ENCODE measurements around the gene GRHPR. TPM values are rescaled to one million over a fixed set of nuclear protein-coding genes. Genes with fewer than 3 reads are reported as not detected.
"Not testable (repeated sequence)": the region's sequence is repeated elsewhere in the genome, so short reads cannot be mapped to it uniquely, and the experiment has no call there.

GRHPR gene
- total and polyA plus RNA-seq, 2 experiments from 2014 or later = 252 to 376 TPM

DNA sequence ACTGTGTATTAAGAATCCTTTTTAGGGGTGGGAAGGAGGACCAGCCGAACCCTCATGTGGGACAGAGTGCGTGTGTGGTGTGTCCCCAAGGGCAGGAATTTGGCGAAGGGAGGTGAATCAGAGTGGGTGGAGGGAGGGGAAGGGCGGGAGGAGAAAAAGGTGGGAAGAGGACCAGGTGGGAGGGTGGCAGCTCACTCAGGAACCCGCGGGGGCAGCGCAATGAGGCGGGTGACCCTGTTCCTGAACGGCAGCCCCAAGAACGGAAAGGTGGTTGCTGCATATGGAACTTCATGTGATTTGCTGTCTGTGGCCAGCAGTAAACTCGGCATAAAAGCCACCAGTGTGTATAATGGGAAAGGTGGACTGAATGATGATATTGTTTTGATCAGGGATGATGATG is 54.4 kb downstream of the GRHPR start:
- DNase-seq (ENCODE audit: low read depth in 1 of 2, low spot score in 1 of 2) = no peak
- Histone ChIP-seq H3K9me3 (ENCODE audit: low read depth) (no peaks in the 10 kb centered on the region), H3K4me3 (no peak overlapping the region)

DNA sequence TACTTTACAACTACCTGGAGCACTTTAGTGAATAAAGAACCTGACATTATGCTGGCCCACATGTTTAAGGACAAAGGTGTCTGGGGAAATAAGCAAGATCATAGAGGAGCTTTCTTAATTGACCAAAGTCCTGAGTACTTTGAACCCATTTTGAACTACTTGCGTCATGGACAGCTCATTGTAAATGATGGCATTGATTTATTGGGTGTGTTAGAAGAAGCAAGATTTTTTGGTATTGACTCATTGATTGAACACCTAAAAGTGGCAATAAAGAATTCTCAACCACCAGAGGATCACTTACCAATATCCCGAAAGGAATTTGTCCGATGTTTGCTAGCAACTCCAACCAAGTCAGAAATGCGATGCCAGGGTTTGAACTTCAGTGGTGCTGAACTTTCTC is 54.9 kb downstream of the GRHPR start:
- H3K4me1 ChIP-seq (ENCODE audit: low read depth) = not testable (repeated sequence)

More for the DNA sequence above, 54.4 kb downstream of the GRHPR start:
- TF ChIP-seq, protein P1, sequence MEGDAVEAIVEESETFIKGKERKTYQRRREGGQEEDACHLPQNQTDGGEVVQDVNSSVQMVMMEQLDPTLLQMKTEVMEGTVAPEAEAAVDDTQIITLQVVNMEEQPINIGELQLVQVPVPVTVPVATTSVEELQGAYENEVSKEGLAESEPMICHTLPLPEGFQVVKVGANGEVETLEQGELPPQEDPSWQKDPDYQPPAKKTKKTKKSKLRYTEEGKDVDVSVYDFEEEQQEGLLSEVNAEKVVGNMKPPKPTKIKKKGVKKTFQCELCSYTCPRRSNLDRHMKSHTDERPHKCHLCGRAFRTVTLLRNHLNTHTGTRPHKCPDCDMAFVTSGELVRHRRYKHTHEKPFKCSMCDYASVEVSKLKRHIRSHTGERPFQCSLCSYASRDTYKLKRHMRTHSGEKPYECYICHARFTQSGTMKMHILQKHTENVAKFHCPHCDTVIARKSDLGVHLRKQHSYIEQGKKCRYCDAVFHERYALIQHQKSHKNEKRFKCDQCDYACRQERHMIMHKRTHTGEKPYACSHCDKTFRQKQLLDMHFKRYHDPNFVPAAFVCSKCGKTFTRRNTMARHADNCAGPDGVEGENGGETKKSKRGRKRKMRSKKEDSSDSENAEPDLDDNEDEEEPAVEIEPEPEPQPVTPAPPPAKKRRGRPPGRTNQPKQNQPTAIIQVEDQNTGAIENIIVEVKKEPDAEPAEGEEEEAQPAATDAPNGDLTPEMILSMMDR (IDR thresholded peaks at IDR 0.05; ENCODE audit: low read depth, low read length) = no peak
- Histone ChIP-seq H3K36me3 (no peaks in the 10 kb centered on the region), H3K27me3 (no peaks in the 10 kb centered on the region), H3K27ac (no peak overlapping the region), H3K4me1 (ENCODE audit: low read depth) (peaks cover 8% of the 10 kb centered on the region)

DNA sequence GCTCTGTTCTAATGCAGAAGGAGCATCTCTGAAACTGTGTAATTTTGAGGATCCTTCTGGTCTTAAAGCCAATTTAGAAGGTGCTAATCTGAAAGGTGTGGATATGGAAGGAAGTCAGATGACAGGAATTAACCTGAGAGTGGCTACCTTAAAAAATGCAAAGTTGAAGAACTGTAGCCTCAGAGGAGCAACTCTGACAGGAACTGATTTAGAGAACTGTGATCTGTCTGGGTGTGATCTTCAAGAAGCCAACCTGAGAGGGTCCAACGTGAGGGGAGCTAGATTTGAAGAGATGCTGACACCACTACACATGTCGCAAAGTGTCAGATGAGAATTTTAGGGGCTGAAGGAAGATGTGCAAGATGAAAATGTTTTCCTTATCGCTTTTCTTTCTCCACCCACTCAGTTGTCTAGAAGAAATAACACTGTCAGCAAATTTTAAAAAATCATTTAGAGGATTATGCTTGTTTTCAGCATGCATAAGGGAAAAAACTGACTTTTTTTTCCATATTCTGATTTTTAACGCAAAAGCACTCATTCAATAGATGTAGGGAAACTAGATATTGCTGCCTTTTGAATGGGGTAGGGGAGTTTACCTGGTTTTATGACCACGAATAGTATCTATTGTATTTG is 55.6 kb downstream of the GRHPR start:
- H3K36me3 ChIP-seq; H3K4me3 ChIP-seq; H3K9me3 ChIP-seq (ENCODE audit: low read depth); H3K27ac ChIP-seq; H3K27me3 ChIP-seq; DNase-seq (ENCODE audit: low read depth in 1 of 2, low spot score in 1 of 2); H3K4me1 ChIP-seq (ENCODE audit: low read depth): not testable (repeated sequence)

More for the DNA sequence above, 54.9 kb downstream of the GRHPR start:
- not testable (repeated sequence) for DNase-seq (ENCODE audit: low read depth in 1 of 2, low spot score in 1 of 2); H3K4me3 ChIP-seq; H3K27ac ChIP-seq; H3K36me3 ChIP-seq; H3K27me3 ChIP-seq; H3K9me3 ChIP-seq (ENCODE audit: low read depth)

DNA sequence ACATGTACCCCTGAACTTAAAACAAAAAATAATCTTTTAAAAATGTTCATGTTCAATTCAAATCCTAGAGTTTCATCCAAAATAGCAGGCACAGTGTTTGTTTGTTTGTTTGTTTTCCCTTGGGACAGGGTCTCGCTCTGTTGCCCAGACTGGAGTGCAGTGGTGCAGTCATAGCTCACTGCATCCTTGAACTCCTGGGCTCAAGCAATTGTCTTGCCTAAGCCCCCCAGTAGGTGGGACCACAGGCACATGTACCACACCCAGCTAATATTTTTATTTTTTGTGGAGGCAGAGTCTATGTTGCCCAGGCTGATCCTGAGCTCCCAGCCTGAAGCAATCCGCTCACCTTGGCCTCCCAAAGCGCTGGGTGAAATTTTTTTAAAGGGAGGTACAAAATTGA is 58.3 kb downstream of the GRHPR start:
- H3K27me3 ChIP-seq = no peaks in the 10 kb centered on the region
- no peaks in the 10 kb centered on the region for H3K9me3 ChIP-seq (ENCODE audit: low read depth)
- no peak for DNase-seq (ENCODE audit: low read depth in 1 of 2, low spot score in 1 of 2)
- no peaks in the 10 kb centered on the region for H3K36me3 ChIP-seq
- H3K4me1 ChIP-seq (ENCODE audit: low read depth) = no peaks in the 10 kb centered on the region
- TF ChIP-seq, protein P1 (IDR thresholded peaks at IDR 0.05; ENCODE audit: low read depth, low read length) = no peak
- H3K27ac ChIP-seq = no peak overlapping the region
- no peak overlapping the region for H3K4me3 ChIP-seq

DNA sequence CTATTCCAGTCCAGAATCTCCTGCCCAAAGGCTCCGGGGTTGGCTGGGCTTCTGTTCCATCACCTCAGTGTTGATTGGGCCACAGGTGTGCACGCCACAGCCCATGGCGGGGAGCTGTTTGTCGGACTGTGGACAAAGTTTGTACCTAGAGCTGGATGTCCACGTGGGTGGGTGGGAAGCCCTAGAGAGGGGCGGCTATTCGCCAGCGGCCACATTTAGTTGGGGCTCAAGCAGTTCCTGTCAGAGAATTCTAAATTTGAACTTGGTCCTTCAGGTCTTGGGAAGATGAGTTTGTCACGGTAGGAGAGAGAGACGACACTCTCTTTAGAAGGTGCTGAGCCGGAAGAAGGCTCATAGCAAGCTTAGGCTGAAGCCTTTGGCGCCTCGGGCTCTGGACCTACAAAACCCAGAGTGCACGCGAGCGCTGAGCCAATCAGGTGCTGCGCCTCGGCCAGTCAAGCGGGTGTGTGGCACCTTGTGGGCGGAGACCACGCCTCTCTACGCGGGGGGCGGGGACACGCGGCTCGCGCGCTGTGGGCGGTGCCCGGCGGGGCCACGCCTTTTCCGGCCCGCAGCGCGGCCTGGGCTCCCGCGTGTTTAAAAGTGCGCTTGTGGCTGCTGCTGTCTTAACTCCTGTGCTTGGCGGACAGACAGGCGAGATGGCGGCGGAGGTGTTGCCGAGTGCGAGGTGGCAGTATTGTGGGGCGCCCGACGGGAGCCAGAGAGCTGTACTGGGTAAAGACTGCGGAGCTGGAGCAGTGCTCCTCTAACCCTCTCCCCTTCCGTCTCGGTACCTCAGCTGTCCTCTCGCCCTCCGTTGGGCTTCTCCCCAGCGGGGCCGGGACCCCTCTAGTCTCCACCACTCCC is 63.1 kb downstream of the GRHPR start, which contains the start of gene POLR1E:
TSS of gene POLR1E (plus strand) at position 560 of the 867 bp plus-strand sequence. CDS start at position 660, 100 bp downstream.
- H3K36me3 ChIP-seq = peaks cover 7% of the 10 kb centered on the region
- peak within 1 kb of the TSS; percentile 55 for H3K4me3 ChIP-seq
- peak; percentile 96 to 97 for DNase-seq (ENCODE audit: low read depth in 1 of 2, low spot score in 1 of 2)
- H3K4me1 ChIP-seq (ENCODE audit: low read depth) = no peaks in the 10 kb centered on the region
- TF ChIP-seq, protein P1 (IDR thresholded peaks at IDR 0.05; ENCODE audit: low read depth, low read length) = no peak
- H3K27ac ChIP-seq = peak within 1 kb of the TSS; percentile 2
- H3K27me3 ChIP-seq = no peaks in the 10 kb centered on the region
- no peaks in the 10 kb centered on the region for H3K9me3 ChIP-seq (ENCODE audit: low read depth)

DNA sequence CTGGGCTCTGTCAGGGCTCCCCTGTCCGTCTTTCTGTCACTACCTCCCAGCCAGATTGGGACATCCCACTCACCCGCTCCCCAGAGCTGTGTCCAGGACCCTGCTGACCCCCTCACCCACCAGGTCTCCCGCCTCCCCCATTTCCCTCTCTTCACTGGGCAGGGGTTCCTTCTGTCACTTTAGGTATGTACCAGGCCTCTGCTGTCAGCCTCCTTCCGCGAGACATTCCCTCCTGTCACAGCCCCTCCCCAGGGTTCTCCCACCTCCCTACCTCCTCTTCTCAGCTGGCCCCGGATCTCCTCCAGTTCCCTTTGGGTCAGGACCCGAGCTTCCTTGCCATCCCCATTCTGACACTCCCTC is 63.7 kb downstream of the GRHPR start:
- no peak for DNase-seq (ENCODE audit: low read depth in 1 of 2, low spot score in 1 of 2)
- peaks cover 11% of the 10 kb centered on the region for H3K36me3 ChIP-seq
- TF ChIP-seq, protein P1 (IDR thresholded peaks at IDR 0.05; ENCODE audit: low read depth, low read length) = no peak
- peak overlapping the region; percentile 55 for H3K4me3 ChIP-seq
- H3K27ac ChIP-seq = peak overlapping the region; percentile 2
- no peaks in the 10 kb centered on the region for H3K27me3 ChIP-seq
- H3K9me3 ChIP-seq (ENCODE audit: low read depth) = no peaks in the 10 kb centered on the region
- no peaks in the 10 kb centered on the region for H3K4me1 ChIP-seq (ENCODE audit: low read depth)

Other genes starting within 250 kb of the GRHPR start
- gene ZBTB5, start 42.8 kb downstream of the GRHPR start, total RNA-seq = 16.2 and 24.9 TPM in 2 replicates
- gene ZBTB5, start 42.8 kb downstream of the GRHPR start, polyA plus RNA-seq = 6.7 and 10.9 TPM in 2 replicates
- gene POLR1E, start 63.3 kb downstream of the GRHPR start, total RNA-seq = 15.1 and 18.2 TPM in 2 replicates
- gene POLR1E, start 63.3 kb downstream of the GRHPR start, polyA plus RNA-seq = 7.6 and 7.8 TPM in 2 replicates
- gene FBXO10, start 153.7 kb downstream of the GRHPR start, total RNA-seq = 19.8 and 25.6 TPM in 2 replicates
- gene FBXO10, start 153.7 kb downstream of the GRHPR start, polyA plus RNA-seq = 10.6 and 13.4 TPM in 2 replicates
- 63.3 and 137 TPM in 2 replicates for gene TOMM5, start 169.9 kb downstream of the GRHPR start, total RNA-seq
- 208 and 264 TPM in 2 replicates for gene TOMM5, start 169.9 kb downstream of the GRHPR start, polyA plus RNA-seq
- gene FRMPD1, start 228.3 kb downstream of the GRHPR start, total RNA-seq = 0.15 and 1.5 TPM in 2 replicates
- gene FRMPD1, start 228.3 kb downstream of the GRHPR start, polyA plus RNA-seq = 0.32 TPM in 1 of 2 replicates, not detected in the other

All from cardiac muscle cell (in vitro differentiated cells and primary cell).